Activated T-helper 17 cell treated with anti-CD3 and anti-CD28 coated beads, Interleukin-2, amount 50 U/mL, for 72 hours (primary cell): ENCODE data around the gene GNAI3. TPM values are rescaled to one million over a fixed set of nuclear protein-coding genes. Genes with fewer than 3 reads are reported as not detected.

Experiments used
- ATAC-seq: fragments of 150-1000 bp; cut with Tn5 transposase; replicated peaks from 2 replicates; pipeline ENCODE4 v1.10.0; 2021; ENCODE audit warnings: mild to moderate bottlenecking, moderate library complexity
- H3K27ac Mint-ChIP-seq: one replicate; pipeline ENCODE4 v1.8.0; 2022; ENCODE audit warnings: mixed read lengths
- H3K27me3 Mint-ChIP-seq: one replicate; pipeline ENCODE4 v1.8.0; 2022; ENCODE audit warnings: mixed read lengths
- H3K36me3 Mint-ChIP-seq: one replicate; pipeline ENCODE4 v1.8.0; 2022; ENCODE audit warnings: low read depth, mild to moderate bottlenecking, mixed read lengths
- H3K4me1 Mint-ChIP-seq: one replicate; pipeline ENCODE4 v1.8.0; 2022; ENCODE audit warnings: mixed read lengths
- H3K4me3 Mint-ChIP-seq: one replicate; pipeline ENCODE4 v1.8.0; 2022; ENCODE audit warnings: mild to moderate bottlenecking, mixed read lengths
- H3K9me3 Mint-ChIP-seq: one replicate; pipeline ENCODE4 v1.8.0; 2022; ENCODE audit warnings: mixed read lengths
- total RNA-seq, 2 donors: library from RNA; stranded (reverse); gene quantifications; one replicate each; pipeline ENCODE4 v1.2.3, GENCODE V29; 2022

GNAI3 gene
- total RNA-seq, 2 donors from 2014 or later, result 10.0 to 11.6 TPM

DNA sequence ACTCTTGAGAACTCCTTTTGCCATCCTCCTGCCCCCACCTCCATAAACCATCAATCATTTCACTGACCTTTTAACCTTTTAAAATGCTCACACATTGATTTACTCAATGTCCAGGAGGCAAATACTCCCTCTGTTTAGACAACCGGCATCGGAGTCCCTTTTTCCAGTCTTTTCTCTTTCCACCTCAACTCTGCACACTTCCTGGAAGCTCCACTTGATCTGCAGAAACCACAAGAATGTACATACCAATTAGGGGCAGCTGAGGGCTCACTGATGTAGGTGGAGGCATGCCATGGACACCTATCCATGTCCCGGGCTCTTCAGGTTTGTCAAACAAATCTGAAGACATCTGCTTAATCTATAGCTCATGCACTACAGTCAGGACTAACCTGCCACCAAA is 33.6 kb upstream of the GNAI3 start:
- Mint-ChIP-seq H3K27me3 (no peaks in the 10 kb centered on the region), H3K4me1 (peaks cover 5% of the 10 kb centered on the region), H3K4me3 (no peak overlapping the region), H3K36me3 (no peaks in the 10 kb centered on the region), H3K9me3 (no peaks in the 10 kb centered on the region), H3K27ac (no peak overlapping the region)
- no peak for ATAC-seq

DNA sequence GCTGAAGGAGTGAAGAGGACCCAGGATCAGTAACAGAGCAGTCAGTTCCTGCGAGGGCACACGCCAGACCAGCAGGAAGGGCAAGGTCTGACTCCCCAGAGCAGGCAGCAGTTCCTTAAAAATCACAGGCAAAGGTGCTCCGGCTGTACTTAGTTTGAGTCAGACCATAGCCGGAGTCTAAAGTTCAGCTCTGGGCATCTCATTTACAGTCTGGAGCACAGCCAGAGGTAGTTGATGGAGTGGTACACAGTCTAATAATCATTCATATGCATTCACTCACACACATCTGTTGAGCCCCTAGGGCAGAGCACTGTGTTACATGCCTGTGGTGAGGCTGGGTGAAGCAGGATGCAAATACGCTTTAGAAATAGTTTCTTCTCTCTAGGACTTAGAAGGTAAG is 31.5 kb upstream of the GNAI3 start:
- Mint-ChIP-seq H3K4me1 (no peaks in the 10 kb centered on the region), H3K27ac (peak overlapping the region; percentile 20), H3K4me3 (no peak overlapping the region)

DNA sequence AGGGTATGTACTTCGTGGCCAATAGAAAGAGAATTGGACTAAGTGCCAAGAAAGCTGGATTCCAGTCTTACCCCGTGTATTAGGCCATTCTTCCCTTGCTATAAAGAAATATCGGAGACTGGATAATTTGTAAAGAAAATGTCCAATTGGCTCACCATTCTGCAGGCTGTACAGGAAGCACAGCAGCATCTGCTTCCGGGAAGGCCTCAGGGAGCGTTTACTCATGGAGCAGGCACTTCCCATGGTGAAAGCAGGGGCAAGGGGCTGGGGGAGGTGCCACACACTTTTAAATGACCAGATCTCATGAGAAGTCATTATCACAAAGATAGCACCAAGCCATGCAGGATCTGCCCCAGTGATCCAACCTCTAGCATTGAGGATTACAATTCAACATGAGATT is 31.1 kb upstream of the GNAI3 start:
- peaks cover 3% of the 10 kb centered on the region for H3K27me3 Mint-ChIP-seq
- no peaks in the 10 kb centered on the region for H3K9me3 Mint-ChIP-seq
- no peaks in the 10 kb centered on the region for H3K4me1 Mint-ChIP-seq
- no peaks in the 10 kb centered on the region for H3K36me3 Mint-ChIP-seq
- ATAC-seq, result no peak
- H3K4me3 Mint-ChIP-seq, result no peak overlapping the region
- H3K27ac Mint-ChIP-seq, result no peak overlapping the region

More for the DNA sequence above, 31.5 kb upstream of the GNAI3 start:
- Mint-ChIP-seq H3K9me3 (no peaks in the 10 kb centered on the region), H3K36me3 (no peaks in the 10 kb centered on the region), H3K27me3 (no peaks in the 10 kb centered on the region)
- ATAC-seq, result no peak

DNA sequence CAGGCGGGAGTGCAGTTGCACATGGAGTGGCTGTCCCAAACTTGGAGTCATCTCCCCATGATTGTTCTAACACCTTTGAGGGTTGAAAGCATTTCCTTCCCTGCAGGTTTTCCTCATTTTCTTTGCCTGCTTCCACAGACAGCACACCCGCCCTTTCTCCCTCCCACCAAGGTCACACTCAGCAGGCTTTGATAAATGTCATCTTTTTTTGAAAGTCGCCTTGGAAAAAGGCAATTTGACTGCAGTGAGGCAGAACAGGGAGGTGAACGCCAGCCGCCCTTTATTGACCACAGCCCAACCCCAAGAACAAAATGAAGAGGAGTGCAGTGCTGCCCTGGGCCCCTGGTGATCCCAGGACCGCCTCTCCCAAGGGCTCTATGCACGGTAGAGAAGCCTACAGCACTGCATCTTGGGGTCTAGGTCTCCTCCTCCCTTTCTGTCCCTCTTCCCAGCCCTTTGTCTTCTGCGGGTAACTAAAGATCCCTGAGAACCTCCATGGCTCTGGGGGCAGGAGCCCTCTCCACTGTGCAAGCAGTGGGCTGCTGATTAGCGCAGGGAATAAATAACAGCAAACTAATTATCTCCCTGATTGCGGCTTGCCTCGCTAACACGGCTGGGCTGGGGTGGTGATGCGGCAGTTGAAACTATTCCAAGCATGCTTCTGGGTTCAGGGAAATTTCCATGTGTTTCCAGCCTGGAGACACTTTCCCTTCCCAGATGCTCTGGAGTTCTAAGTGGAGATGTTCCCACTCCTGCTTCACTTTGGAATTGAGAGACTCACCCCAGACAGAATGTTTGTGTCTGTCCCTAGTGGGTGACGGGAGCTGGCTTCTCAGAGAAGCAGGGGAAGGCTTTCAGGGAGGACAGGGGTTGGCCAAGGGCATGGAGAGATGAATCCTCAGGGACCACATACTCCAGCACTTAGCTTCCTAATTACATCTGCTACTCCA is 27.1 kb upstream of the GNAI3 start:
- ATAC-seq, result no peak
- Mint-ChIP-seq H3K4me1 (no peaks in the 10 kb centered on the region), H3K36me3 (no peaks in the 10 kb centered on the region), H3K27ac (no peak overlapping the region), H3K27me3 (peaks cover 4% of the 10 kb centered on the region), H3K9me3 (no peaks in the 10 kb centered on the region), H3K4me3 (no peak overlapping the region)

DNA sequence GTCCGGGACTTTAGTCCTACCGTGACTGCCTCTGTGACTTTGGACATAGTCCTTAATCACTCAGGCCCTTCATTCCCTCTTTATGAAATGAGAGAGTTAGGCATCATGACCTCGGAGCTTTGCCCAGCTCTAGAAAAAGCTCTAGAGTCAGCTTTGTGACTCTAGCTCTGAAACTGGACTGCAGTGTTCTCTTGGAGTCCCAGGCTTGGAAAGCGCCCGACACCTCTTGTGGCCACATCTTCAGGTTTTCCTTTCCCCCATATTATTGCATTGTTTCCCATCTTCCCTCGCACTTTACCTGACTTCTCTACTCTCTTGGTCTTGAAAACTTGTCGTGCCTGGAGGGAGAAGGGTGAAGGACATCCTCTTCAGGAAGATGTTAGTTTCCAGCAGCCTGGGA is 26.4 kb upstream of the GNAI3 start:
- Mint-ChIP-seq H3K4me1 (no peaks in the 10 kb centered on the region), H3K36me3 (no peaks in the 10 kb centered on the region), H3K27ac (no peak overlapping the region), H3K27me3 (peaks cover 4% of the 10 kb centered on the region), H3K9me3 (no peaks in the 10 kb centered on the region), H3K4me3 (no peak overlapping the region)
- ATAC-seq, result no peak

DNA sequence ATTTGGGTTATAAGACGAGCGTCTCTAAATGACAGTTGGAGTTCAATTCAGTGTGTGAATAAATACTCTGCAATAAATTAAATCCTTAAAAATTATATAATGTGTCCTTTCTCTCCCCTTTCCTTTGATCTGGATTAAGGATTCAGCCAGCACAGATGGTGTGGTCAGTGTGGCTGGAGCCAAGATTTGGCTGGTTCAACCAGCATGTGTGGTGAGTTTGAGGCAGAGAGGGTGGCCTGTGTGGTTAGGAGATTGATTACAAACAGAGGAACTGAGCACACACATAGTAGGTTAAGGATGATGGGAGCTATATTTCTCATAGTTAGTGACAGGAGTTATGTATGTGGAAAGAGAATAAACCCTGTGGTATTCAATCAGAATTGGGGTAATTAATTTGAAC is 24.7 kb upstream of the GNAI3 start:
- Mint-ChIP-seq H3K27me3 (peaks cover 4% of the 10 kb centered on the region), H3K27ac (no peak overlapping the region), H3K36me3 (no peaks in the 10 kb centered on the region), H3K9me3 (no peaks in the 10 kb centered on the region), H3K4me3 (no peak overlapping the region), H3K4me1 (no peaks in the 10 kb centered on the region)
- ATAC-seq, result no peak

DNA sequence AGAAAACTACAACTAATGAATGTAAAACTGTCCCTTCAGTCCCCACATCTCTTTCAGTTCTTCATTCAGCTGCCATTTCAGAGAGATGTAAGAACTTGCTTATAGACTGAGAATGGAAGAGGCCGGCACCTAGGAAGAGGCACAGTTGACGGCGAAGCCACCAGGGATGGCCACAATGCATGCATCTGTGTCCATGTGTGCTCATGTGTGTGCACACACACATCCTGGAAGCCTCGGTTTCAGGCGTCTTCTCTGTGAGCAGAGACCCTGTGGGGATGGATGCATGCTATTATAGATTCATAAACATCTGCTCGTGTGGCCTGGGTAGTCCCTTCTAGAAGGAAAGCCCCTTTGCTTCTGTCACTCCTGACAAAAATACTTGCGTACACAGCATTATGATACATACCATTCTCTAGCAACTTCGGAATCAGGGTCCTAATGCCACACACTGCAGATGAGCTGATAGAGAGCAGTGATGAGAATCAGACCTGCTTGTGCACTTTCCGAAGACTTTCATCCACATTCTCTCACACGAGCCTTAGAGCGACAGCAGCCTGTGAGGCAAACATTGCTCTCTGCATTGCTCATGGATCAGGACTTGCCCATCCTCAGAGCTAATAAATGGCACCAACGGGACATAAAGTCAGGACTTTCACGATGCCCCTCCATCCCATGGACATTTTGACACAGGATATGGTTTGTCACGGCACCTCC is 21.2 kb upstream of the GNAI3 start:
- Mint-ChIP-seq H3K4me3 (no peak overlapping the region), H3K4me1 (peaks cover 11% of the 10 kb centered on the region), H3K27ac (no peak overlapping the region), H3K27me3 (peaks cover 3% of the 10 kb centered on the region), H3K36me3 (no peaks in the 10 kb centered on the region), H3K9me3 (no peaks in the 10 kb centered on the region)
- ATAC-seq, result no peak

- no peaks in the 10 kb centered on the region for H3K36me3 Mint-ChIP-seq
- no peak overlapping the region for H3K27ac Mint-ChIP-seq
- H3K4me3 Mint-ChIP-seq, result no peak overlapping the region
- no peaks in the 10 kb centered on the region for H3K27me3 Mint-ChIP-seq
- peaks cover 11% of the 10 kb centered on the region for H3K4me1 Mint-ChIP-seq
- ATAC-seq, result no peak
- no peaks in the 10 kb centered on the region for H3K9me3 Mint-ChIP-seq
Measured at GRCh38 chr1:109527846-109528695, 20.3 kb upstream of the GNAI3 start.

DNA sequence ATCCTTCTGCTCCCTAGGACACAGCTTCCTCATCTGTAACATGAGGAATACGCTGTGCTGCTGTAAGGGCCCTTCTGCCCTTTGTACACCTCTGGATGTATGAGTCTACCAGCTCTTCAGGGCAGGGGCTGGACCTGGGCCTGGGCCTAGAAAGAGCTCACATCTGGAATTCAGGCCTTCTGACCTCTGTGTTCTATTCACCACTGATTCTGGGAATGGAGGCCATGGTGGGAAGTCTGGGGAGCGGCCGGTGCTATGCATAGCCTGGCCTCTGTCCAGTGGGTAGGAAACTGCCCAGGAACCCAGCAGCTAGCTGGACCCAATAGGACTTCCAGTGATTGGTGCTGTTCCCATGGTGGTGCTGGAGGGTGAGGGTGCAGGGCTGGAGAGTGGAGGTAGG is 19.7 kb upstream of the GNAI3 start:
- Mint-ChIP-seq H3K9me3 (no peaks in the 10 kb centered on the region), H3K36me3 (no peaks in the 10 kb centered on the region), H3K4me3 (no peak overlapping the region), H3K27ac (no peak overlapping the region), H3K4me1 (peaks cover 11% of the 10 kb centered on the region), H3K27me3 (no peaks in the 10 kb centered on the region)
- ATAC-seq, result no peak

DNA sequence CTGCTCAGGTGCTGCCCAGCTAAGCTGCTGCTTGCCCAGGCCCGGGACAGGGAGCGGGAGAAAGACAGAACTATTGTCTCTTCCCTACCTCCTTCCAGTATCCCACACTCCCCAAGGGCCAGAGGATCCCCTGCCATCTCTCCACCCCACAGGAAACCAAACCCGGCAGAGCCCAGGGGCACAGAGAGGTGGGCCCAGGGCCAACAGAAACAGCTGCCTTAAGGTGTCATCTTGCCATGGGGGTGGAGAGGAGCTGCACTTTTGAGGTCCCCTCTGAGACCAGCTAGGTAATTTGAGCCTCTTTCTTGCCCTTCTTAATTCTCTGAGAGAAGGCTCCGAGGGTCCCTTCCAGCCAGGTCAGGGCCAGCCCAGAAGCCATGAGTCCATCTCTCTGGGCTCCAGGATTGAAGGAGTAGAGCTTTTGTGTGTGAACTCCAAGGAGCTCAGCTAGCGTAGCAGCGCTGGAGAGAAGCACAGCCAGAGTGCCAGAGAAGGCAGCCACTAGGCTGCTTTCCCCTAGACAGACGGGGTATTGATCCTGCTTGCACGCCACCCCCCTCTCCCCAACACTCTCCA is 18.4 kb upstream of the GNAI3 start:
- no peak for ATAC-seq
- Mint-ChIP-seq H3K27me3 (no peaks in the 10 kb centered on the region), H3K4me1 (peaks cover 11% of the 10 kb centered on the region), H3K9me3 (no peaks in the 10 kb centered on the region), H3K36me3 (no peaks in the 10 kb centered on the region), H3K4me3 (no peak overlapping the region), H3K27ac (no peak overlapping the region)

- Mint-ChIP-seq H3K4me3 (peak overlapping the region; percentile 79), H3K27me3 (no peaks in the 10 kb centered on the region), H3K36me3 (no peaks in the 10 kb centered on the region), H3K4me1 (peaks cover 11% of the 10 kb centered on the region), H3K27ac (peak overlapping the region; percentile 83), H3K9me3 (no peaks in the 10 kb centered on the region)
- no peak for ATAC-seq
Measured at GRCh38 chr1:109530457-109531087, 17.8 kb upstream of the GNAI3 start.

- Mint-ChIP-seq H3K4me1 (peaks cover 11% of the 10 kb centered on the region), H3K36me3 (no peaks in the 10 kb centered on the region), H3K9me3 (no peaks in the 10 kb centered on the region), H3K27ac (peak overlapping the region; percentile 83), H3K27me3 (no peaks in the 10 kb centered on the region), H3K4me3 (peak overlapping the region; percentile 79)
- ATAC-seq, result no peak
Measured at GRCh38 chr1:109531380-109531779, 17.0 kb upstream of the GNAI3 start.

- Mint-ChIP-seq H3K4me3 (peak overlapping the region; percentile 79), H3K9me3 (no peaks in the 10 kb centered on the region), H3K27ac (peak overlapping the region; percentile 83), H3K27me3 (no peaks in the 10 kb centered on the region), H3K4me1 (peaks cover 11% of the 10 kb centered on the region), H3K36me3 (no peaks in the 10 kb centered on the region)
- ATAC-seq, result no peak
Measured at GRCh38 chr1:109531826-109532364, 16.5 kb upstream of the GNAI3 start.
